HG03378 (cell line): ENCODE results near the gene LITAFD.
"Not testable (repeated sequence)": the region's sequence is repeated elsewhere in the genome, so short reads cannot be mapped to it uniquely, and the experiment has no call there.

ENCODE experiments used
- ATAC-seq: cut with Tn5 transposase; IDR thresholded peaks from one replicate; pipeline ENCODE4 v1.9.1; 2021; ENCODE audit warnings: mild to moderate bottlenecking, moderate library complexity; ENCODE audit not compliant: unreplicated experiment

Gene LITAFD

DNA sequence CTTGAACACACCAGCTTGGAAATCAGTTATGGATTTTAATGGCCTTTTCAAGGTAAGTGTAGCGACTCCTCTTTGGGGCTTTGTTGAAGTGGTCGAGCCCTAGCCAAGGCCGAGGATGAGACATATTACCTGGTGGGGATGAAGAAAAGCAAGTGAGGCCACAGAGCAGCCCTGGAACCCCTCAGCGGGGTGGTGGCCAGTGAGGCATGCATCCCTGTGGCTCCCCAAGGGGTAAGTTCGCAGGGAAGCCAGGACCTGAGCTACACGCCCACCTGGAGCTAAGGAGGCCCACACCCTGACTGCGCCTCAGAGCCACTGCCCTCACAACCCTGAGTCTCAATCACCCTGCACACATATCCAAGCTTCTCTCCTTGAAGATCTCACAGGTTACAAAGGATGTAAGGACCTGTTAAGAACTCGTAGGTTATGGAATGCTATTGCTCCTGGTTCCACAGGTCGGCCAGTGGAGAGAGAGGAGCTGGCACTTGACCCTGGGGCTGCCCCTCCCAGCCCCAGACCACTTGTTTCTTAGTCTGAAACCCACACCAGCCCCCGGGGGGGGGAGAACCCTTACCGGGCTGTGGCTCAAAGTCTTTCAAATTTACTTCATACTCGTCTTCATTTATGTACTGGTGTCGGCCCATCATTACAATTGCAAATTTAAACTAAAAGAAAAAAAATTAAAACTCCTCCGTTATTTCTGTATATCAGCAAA lies 12.0 kb downstream of the LITAFD start:
- no peak for ATAC-seq

DNA sequence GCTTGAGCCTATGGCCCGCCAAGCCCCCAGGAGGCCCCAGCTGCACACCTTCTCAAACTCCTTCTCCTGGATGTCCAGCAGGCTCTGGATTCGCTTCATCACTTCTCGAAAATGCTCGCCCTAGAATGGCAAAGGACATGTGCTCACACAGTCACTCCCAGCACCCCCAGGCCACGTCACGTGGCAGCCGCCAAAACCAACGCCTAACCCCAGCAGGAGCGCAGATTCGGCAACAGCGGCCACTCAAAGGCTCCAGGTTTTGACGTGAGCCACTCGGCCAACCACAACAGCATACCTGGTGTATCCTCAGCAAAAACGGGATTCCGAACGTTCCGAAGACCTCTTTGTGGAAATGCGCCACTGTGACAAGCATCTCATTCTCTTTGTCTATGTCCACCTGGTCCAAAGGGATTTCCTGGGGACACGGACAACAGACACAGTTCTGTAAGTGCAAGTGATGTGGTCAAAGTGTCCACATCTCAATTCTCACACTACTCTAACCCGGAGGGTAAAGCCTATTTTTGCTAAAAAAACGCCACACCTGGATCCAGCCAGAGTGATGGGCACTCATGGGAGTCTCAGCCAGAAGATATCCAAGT lies 12.7 kb downstream of the LITAFD start:
- no peak for ATAC-seq

DNA sequence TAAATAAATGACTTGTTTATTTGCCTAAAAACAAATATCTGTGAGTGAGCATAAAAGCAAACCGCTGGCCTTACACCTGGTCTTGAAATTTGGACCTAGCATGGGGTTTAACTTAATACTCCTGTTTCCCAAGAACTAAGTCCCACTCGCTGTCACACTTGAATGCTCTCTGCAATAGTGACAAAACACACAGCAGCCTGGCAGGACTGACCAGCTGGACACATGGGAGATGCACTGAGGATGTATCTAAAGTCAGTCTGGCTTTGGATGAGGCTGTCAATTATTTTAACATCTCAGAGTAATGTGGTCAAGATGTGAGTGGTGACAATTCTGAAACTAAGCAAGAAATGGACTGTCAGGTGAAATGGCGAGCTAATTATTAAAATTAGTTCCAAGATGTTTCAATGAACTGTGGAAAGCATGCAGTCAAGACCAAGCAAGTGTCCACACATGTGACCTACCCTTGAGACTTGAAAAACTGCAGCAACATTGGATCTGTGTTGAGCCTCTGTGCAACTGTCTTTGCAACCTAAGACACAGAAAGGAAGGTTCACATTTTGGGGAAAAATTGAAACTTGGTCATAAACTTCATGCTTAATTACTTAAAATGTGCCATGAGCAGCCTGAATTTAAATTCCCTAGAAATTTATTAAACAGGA lies 16.6 kb downstream of the LITAFD start:
- no peak for ATAC-seq

DNA sequence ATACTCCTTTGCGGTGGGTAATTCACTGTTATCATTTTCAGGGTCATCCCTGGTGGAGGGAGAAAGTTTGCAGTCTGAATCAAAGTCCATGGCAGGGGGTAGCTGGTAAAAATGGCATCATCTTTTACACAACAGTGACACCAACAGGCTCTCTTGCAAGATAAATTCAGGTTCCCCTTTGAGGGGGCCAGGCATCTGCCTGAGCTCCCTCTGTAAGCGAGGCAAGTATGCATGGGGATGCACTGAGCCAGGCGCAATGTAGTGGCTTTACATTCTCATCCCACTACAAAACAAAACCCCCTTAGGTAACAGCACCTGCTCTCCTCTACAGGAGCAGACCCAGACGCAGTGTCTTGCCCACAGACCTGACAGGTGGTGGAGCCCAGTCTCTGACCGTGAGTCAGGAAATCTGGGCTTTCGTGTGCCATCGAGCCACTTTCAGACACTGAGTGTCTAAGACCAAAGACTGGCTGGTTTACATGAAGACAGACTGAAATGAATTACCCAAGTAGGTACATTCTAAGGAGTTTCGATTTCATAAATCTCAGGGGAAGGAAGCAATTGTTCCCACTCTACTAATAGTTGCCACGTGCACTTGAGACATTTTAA lies 17.7 kb downstream of the LITAFD start:
- ATAC-seq: no peak

DNA sequence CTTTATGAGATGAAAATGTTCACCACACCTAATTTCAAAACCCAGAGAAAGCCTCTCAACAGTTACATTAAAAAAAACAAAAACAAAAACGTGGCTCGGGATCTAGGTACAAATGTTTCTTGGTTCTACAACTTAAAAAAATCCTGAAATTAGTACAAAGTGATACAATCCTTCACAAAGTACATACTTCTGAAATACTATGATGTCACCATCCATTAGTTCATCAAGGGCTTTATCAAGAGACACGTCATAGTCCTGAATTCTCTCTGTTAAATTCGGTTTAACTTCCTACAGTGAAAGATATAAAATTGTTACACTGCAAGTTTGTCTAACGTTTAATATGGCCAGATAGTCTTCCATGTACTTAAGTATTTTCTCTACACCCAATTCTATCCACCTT lies 18.2 kb downstream of the LITAFD start:
- ATAC-seq: no peak

DNA sequence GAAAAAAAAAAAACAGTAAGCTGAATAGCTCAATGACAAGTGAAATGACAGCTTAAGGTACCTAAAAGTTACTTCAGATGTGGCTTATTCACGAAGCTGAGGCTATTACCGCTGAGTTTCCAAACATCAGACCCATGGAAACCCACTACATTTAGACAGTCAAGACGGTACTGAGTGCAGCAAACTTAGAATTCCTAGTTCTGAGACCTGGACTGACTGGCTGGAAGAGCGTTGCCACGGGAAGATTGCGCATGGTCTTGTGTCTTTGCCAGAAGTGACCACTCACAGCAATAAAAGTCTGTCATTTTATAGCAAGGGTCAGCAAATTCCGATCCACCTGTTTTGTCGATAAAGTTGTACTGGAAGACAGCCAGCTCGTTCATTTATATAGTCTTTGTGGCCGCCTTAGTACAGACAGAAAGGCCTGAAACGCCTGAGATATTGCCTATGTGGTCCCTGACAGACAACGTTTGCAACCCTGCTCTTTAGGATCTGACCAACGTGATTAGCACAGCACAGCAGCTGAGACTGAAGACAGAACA lies 19.2 kb downstream of the LITAFD start:
- ATAC-seq: no peak

DNA sequence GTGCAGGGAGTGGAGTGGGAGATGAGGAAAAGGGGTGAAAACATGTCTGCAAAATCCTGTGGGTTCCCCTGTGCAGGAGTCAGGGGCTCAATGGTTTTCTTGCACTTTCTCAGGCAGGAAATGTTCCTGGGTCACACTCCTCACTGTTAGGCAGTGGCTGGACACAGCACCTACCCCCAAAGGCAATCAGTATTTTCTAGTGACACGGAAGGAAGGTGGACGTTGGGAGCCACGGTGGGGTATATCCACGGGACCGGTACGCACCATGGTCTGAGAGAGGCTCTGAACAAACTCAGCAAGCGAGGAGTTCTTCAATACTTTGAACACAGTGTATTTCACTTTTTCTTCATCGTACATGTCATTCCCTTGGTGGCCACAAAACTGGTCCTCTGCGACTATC lies 20.9 kb downstream of the LITAFD start:
- no peak for ATAC-seq

DNA sequence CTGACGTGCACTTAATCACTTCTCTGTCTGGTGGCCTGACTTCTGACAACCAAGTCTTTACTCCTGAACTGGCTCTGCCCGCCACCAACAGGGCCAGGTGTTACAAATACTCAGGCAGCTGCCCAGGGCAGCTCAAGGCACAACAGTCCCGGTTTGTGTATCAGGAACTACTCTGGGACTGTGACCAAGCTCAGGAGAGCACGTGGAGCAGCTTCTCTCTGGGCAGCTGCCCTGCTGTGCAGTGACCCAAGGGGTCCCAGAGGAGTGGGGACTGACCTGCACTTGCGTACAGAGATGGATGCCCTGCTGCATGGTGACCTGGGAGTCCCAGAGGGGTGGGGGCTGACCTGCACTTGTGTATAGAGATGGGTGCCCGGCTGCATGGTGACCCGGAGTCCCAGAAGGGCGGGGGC lies 21.9 kb downstream of the LITAFD start:
- no peak for ATAC-seq

DNA sequence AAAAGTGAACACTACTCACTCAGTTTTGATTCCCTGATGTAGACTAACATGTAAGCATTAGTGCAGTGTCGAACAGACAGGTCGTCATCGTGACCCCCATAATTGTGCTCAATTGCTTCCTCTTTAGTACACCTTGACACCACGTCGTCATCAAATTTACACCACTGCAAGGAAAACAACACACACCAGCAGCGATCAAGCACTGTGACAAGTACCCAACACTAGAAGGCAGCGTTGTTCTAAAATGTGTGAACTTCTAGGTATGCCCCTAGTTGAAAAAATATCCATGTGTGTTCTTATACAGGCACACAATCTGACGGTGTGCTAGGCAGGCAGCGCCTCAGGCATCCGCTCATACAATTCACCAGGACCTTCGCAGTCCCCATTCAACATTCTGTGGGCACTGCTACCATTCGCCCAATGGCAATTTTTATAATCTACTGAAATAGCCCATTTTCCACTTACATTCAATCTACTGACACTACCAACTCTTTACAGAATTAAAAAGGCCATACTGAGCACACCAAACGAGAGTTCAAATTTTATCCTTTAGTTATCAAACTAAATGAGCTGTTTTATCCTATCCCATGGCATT lies 23.1 kb downstream of the LITAFD start:
- no peak for ATAC-seq

DNA sequence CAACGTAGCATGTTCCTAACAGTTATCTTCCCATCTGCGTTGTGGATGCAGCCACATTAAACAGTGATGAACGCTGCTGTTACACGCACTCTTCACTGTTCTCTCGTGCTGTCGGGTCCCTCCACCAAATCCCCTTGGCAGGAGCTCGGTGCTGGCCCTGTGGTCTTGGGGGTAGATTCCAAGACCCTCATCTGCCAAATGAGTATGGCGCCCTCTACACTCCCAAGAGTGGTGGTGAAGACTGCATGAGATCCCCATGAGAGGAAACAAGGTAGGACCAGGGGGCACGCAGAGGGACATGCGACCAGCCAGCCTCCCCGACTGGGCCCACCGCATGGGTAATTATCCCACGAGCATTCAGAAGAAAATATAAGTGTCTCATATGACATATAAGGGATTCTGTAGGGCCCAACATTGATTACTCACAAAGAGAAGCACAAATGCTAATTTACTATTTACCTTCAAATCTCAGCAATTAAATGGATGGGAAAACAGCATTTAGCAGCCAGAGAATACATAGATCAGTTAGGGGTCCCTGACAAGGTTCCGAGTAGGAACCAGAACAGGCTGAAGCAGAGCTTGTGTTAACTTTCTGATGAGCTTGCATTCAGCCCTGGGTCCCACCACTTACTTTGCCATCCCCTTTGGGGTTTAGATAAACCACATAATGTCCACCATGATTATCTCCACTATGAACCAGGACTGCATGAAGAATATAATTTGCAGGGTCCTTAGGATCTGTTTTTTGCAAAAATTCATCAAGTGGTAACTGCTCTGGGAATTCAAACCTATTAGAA lies 23.8 kb downstream of the LITAFD start:
- no peak for ATAC-seq

DNA sequence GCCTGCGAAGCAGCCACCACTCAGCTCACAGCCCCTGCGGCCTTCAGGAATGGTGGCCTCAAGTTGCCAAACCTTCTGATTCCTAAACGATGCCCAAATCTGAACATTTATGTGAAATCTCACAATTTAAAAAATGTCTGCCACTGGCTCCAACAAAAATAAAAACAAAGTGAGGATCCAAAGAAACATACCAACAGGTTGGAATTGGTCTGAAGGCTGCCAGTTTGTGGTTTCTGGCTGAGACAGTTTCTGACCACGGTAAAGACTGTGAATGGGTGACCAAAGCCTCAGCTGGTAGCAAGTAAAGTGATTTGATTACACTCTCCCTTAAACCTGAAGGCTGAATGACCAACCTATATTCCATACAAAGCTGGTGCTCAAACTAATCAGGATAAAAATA lies 24.9 kb downstream of the LITAFD start:
- no peak for ATAC-seq

DNA sequence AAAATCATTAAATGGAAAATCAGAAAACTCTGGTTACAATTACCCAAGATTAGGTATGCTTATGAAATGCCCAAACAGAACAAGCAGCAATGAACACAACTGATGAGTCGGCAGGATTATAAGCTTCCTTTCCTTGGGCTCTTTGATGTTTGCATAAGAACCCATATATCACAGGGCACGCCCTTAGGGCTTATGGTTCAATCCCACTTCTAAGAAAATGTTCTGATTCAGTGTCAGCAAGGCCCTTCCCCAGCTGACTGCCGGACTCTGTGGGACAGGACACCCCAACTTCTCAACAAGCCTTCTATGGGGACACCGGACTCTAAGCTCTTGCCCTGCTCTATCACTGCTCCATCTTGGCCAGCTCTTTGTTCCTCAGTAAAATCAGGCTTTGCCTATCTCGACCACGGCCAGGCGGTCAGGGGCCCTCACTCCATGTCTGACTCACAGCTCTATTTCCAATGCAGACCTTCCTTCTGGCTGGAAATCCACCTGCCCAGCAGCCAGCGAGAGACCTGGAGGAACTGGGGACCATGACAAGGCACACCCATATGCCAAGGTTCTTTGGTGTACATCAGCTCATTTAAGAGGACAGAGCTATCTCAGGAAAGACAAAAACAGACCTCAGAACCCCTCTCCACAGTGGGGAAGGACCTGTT lies 26.8 kb downstream of the LITAFD start:
- ATAC-seq: no peak

DNA sequence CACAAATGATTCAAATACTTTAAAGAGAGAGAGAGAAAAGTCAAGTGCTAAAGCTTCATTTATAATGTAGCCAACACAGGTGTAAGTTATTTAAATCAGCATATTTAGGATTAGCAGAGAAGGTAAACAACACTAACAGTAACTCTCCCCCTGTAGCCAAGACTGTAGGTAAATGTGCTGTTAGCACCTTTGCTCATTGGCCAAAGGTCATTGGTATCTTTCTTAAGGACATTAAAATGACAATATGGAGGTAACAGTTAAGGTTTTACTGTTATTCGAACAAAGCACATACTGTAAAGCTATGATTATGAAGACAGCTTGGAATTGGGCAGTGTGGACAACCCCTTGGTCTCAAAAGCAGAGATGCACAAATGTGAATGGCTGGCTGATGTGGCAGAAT lies 28.7 kb downstream of the LITAFD start:
- ATAC-seq: no peak

DNA sequence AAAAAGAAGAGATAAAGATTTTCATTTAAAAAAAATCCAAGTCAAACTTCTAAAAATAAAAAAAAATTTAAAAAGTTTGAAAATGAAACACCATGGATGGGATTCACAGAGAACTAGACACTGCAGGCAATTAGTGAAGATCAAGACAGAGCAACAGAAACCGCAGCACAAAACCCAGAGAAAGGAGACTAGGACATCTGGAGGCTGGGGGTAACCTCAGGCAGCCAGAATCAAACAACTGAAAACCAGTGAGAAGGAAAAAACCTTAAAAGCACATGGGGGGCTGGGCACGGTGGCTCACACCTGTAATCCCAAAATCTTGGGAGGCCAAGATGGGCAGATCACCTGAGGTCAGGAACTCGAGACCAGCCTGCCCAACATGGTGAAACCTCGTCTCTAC lies 30.6 kb downstream of the LITAFD start:
- no peak for ATAC-seq

DNA sequence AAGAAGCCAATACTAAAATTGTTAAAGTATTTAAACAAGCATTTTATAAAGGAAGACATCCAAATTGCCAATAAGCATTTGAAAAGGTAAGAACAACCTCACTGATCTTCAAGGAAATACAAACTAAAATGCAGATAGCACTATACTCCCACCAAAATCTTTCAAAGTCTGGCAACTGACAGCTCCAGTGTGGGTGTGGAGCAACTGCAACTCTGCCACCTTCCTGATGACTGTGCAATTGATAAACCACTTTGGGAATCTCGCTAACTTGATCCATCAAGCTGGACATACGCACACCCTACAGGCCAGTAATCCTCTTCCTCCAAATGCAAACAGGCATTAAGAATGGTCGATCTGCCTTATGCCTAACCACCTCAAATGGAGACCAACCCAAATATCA lies 31.9 kb downstream of the LITAFD start:
- no peak for ATAC-seq

DNA sequence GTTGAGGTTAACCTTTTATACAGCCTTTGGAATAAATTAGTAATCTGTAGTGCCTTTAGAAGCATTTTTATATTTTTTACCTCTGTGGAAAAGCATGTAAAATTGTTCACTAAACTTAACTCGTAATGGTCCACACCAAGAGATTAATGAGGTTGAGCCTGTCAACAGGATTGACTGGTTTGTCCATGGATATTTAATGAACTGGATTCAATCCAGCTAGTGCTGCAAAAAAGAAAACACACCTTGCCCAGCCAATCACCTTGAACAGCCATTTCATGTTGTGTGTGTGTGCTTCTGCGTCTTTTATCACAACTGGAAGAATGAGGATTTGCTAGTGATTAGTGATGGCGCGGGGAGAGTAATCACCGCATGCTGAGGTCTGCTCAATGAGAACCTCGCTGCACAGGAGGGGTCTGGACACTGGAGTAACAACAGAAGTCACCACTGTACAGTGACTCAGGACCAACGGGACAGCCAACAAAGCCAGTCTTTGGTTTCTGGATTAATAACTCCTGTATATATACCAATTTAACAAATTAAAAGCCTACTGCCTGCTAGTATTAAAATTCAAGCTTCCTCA lies 33.7 kb downstream of the LITAFD start:
- no peak for ATAC-seq

DNA sequence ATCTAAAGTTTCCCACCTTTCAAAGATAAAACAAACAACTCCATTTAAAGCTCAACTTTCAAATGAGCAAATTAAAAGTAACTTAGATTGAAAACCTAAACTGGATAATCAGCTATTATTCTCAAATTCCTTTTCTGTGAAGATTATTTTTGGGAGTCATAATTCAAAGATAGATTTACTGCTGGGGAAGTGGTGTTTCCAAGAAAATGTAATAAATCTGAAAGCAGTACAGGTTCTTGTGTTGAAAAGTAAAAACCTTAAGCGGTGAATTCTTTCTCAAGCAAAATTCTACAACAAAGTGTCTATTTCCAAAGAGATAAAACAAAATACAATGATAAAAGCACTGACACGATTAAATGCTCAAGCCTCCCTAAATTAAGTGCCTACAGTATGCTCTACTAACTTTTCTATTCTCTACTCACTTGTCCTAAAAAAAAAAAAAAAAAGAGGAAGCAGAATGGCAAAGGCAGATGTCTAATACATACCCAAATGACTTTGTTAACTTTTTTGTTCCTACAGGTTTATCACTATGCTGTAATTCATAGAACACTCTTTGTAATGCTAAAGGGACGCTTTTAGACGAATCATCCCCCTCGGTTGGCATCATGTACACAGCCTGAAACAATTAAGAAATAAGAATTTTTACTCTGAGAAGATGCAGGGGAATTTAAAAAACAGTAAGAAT lies 34.5 kb downstream of the LITAFD start:
- ATAC-seq: no peak

DNA sequence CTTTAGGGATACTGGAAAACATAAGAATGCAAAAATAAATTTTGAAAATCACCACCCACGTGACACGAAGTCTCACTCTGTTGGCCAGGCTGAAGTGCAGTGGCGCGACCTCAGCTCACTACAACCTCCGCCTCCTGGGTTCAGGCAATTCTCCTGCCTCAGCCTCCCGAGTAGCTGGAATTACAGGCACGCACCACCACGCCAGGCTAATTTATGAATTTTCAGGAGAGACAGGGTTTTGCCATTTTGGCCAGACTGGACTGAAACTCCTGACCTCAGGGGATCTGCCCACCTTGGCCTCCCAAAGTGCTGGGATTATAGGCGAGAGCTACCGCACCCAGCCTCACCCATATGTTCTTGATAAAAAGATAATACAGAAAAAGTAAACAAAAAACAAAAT lies 35.2 kb downstream of the LITAFD start:
- ATAC-seq: not testable (repeated sequence)
